Body of pancreas (tissue), 4 donors: ENCODE results near the gene HMCN2. TPM values are rescaled to one million over a fixed set of nuclear protein-coding genes. Genes with fewer than 3 reads are reported as not detected.
A peak's percentile ranks its signal among the peaks of the same experiment; 100 is the strongest.

Experiments used
- ATAC-seq: fragments of 150-250 bp; one replicate; pipeline ENCODE4 v1.9.1; 2016
- DNase-seq, 4 donors: peaks; one replicate each; pipeline ENCODE4 v3.0.0-alpha.2; 2019
- H3K27ac ChIP-seq, 4 donors: fragments of 200-600 bp; sonication (generic); 1 replicate in 3 of 4; 2 replicates in 1 of 4; pipeline versions ENCODE4 v1.5.1 to v1.6.1; 2016 to 2019; ENCODE audit warnings: mild to moderate bottlenecking in 1 of 4, mixed read lengths in 1 of 4, moderate library complexity in 1 of 4
- H3K27me3 ChIP-seq, 2 donors: fragments of 200-600 bp; sonication (generic); one replicate each; pipeline ENCODE4 v1.6.0; 2016; ENCODE audit warnings: mild to moderate bottlenecking in 1 of 2
- H3K36me3 ChIP-seq, 2 donors: fragments of 200-600 bp; sonication (generic); replicated peaks in 1 of 2; 2 replicates each; pipeline ENCODE4 v1.5.1; 2016; ENCODE audit warnings: low read depth in 2 of 2; ENCODE audit not compliant: insufficient read depth in 1 of 2
- H3K4me1 ChIP-seq: fragments of 200-600 bp; sonication (generic); one replicate; pipeline ENCODE4 v1.6.0; 2016
- H3K4me3 ChIP-seq, 2 donors: fragments of 200-600 bp; sonication (generic); 1 replicate in 1 of 2; 2 replicates in 1 of 2; pipeline ENCODE4 v1.5.1; 2016 to 2019
- H3K9me3 ChIP-seq, 3 donors: fragments of 200-600 bp; sonication (generic); 1 replicate in 2 of 3; 2 replicates in 1 of 3; pipeline ENCODE4 v1.5.1; 2016
- CTCF ChIP-seq, 7 experiments: fragments of 450-650 bp in 4 of 7; fragments of 200-600 bp in 3 of 7; sonication (generic) in 3 of 7; IDR thresholded peaks; one replicate each; pipeline ENCODE4 v1.5.1; 2016 to 2019; ENCODE audit warnings: antibody characterized with exemption in 7 of 7
- POLR2A ChIP-seq, 3 donors: fragments of 450-650 bp; IDR thresholded peaks; one replicate each; pipeline ENCODE4 v1.6.1; 2016; ENCODE audit warnings: antibody characterized with exemption in 3 of 3, mild to moderate bottlenecking in 2 of 3
- WGBS, 2 donors: methylation state at CpG; one replicate each; pipeline ENCODE4 v1.1.5; 2017; 5-methylcytosine and 5-hydroxymethylcytosine counted together
- intact Hi-C: fragments of 100-400 bp; cut with DNase I; formaldehyde crosslinking; loops from one replicate; pipeline ENCODE4 v1.15.1; 2023
- total RNA-seq, 2 donors: library from RNA; depleted of rRNA; stranded (reverse); fragments of >200 nt; gene quantifications; one replicate each; pipeline ENCODE4 v1.1.0, GENCODE V29; 2016

HMCN2 gene
- total RNA-seq, 2 donors from 2014 or later = 0.78 to 3.6 TPM

DNA sequence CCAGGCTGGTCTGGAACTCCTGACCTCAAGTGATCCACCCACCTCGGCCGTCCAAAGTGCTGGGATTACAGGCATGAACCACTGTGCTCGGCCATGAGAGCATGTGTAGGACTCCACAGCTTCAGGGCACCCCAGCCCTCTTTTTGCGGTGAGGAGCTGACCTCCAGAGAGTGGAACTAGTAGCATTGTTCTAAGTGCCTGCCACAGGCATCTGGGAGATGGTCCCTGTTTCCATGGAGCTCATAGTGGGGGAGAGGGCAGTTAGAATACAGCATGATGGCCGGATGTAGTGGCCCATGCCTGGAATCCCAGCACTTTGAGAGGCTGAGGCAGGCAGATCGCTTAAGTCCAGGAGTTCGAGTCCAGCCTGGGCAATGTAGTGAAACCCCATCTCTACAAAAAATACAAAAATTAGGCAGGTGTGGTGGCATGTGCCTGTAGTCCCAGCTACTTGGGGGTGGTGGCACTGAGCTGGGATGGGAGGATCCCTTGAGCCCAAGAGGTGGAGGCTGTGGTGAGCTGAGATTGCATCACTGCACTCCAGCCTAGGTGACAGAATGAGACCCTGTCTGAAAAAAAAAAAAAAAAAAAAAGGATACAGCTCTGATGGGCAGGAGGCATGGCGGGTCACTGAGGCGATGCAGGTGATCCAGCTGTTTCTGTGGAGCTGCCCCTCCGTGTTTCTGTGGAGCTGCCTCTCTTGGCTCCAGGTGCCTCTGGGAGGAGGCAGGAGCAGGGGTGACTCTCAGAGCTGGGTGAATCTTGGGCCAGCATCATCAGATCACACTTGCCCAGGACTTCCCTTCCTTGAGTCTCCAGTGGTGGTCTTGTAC lies 183.4 kb downstream of the HMCN2 start:
- no peak overlapping the region for H3K27ac ChIP-seq
- DNase-seq = no peak
- TF ChIP-seq CTCF (IDR thresholded peaks at IDR 0.05) (no peak), POLR2A (IDR thresholded peaks at IDR 0.05) (no peak)
- H3K4me3 ChIP-seq = no peak overlapping the region
- H3K4me1 ChIP-seq = peaks cover 72% of the 10 kb centered on the region
- H3K9me3 ChIP-seq = no peaks in the 10 kb centered on the region
- ATAC-seq = no peak
- WGBS, 2 donors = 92 to 95% methylated on average over 8 to 10 of the region's 10 CpGs
- H3K27me3 ChIP-seq = no peaks in the 10 kb centered on the region
- no peaks in the 10 kb centered on the region for H3K36me3 ChIP-seq
- intact Hi-C loops = no loop called here

GRCh38 chr9:130450344-130451003 lies 184.9 kb downstream of the HMCN2 start:
- TF ChIP-seq CTCF (IDR thresholded peaks at IDR 0.05) (peak in 3 of 7 experiments; percentile 9 to 20 (median 14)), POLR2A (IDR thresholded peaks at IDR 0.05) (peak in 1 of 3 donors; percentile 33)
- peaks cover 62% of the 10 kb centered on the region for H3K4me1 ChIP-seq
- H3K4me3 ChIP-seq = no peak overlapping the region
- no peaks in the 10 kb centered on the region for H3K9me3 ChIP-seq
- DNase-seq (peak; percentile 74 to 90 (median 84)), ATAC-seq (peak; percentile 73)
- 8 to 16% methylated on average over 2 to 15 of the region's 15 CpGs for WGBS, 2 donors
- intact Hi-C loops = no loop called here
- H3K27me3 ChIP-seq = no peaks in the 10 kb centered on the region
- H3K36me3 ChIP-seq = no peaks in the 10 kb centered on the region
- peak overlapping the region; percentile 47 to 79 (median 70) for H3K27ac ChIP-seq

DNA sequence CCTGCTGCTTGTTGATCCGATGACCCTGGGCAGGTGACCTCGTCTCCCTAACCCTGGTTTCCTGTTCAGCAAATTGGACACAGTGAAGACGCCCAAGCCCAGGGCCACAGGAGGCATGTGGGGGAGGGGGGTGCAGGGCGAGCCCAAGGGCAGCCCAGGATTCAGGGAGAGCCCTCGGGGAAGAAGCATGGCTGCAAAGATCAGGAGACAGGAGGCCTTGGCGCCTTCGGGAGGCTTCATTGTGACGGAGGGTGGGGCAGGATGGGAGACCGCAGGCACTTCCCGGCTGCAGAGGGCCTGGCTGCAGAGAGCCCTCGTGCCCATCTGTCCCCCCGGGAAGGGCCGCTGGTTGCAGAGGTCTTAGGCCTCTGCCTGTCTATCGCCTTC lies 185.4 kb downstream of the HMCN2 start:
- H3K36me3 ChIP-seq = no peaks in the 10 kb centered on the region
- WGBS, 2 donors = 45% methylated on average over 14 of the region's 14 CpGs; no CpG with 5 or more reads in 1 of the 2 donors
- peaks cover 57% of the 10 kb centered on the region for H3K4me1 ChIP-seq
- DNase-seq = no peak
- no peak for TF ChIP-seq POLR2A (IDR thresholded peaks at IDR 0.05)
- TF ChIP-seq CTCF (IDR thresholded peaks at IDR 0.05) = no peak
- H3K27ac ChIP-seq = peak overlapping the region; percentile 47 to 79 (median 70)
- no peak for ATAC-seq
- intact Hi-C loops = no loop called here
- no peaks in the 10 kb centered on the region for H3K9me3 ChIP-seq
- no peak overlapping the region for H3K4me3 ChIP-seq
- H3K27me3 ChIP-seq = no peaks in the 10 kb centered on the region

DNA sequence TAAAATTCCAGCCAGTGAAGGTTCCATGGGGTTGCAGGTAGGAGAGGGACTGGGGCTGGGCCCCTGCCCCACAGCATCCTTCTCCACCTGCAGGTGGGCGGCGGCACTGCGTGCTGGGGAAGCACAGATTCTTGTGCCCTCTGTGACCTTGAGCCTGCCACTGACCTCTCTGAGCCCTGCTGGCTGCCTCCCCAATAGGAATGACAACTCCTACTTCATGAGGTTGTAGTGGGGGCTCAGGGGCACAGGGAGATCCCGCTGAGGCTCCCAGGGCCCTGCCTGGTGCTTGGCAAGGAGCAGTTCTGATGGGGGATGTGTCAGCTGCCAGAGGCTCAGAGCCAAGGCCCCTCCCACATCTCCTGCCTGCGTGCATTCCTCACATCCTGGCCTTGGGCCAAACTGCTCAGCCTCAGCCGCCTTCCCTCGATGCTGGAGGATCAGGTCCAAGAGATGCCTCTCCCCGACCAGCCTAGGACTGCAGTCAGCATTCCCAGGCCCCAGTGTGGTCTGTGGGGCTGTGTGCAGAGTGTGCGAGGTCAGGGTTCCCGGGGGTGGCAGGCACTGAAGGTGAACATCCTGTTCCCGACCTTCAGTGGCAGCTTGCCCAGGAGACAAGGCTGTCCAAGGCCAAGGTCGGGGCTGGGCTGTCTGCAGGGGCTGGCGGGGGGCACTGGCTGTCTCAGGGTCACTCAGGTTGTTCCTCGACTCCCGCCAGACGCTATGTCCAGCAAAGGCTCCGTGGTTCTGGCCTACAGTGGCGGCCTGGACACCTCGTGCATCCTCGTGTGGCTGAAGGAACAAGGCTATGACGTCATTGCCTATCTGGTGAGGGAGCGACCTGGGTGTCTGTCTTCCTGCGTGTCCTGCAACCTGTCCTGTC lies 186.2 kb downstream of the HMCN2 start:
- Histone ChIP-seq H3K36me3 (no peaks in the 10 kb centered on the region), H3K4me3 (no peak overlapping the region), H3K9me3 (no peaks in the 10 kb centered on the region), H3K27ac (peak overlapping the region; percentile 47 to 79 (median 70)), H3K4me1 (peaks cover 50% of the 10 kb centered on the region), H3K27me3 (no peaks in the 10 kb centered on the region)
- TF ChIP-seq POLR2A (IDR thresholded peaks at IDR 0.05) = no peak
- peak in 5 of 7 experiments; percentile 14 to 39 (median 31) for TF ChIP-seq CTCF (IDR thresholded peaks at IDR 0.05)
- DNase-seq (peak; percentile 78 to 93 (median 88)), ATAC-seq (peak; percentile 62)
- 19 to 25% methylated on average over 5 to 23 of the region's 23 CpGs for WGBS, 2 donors
- intact Hi-C loops = no loop called here
